Sigmoid colon (tissue), 3 donors: ENCODE results near the gene TNPO1.

Experiments used
- CTCF ChIP-seq, 4 experiments: fragments of 450-650 bp in 3 of 4; fragments of 200-600 bp in 1 of 4; IDR thresholded peaks; one replicate each; pipeline ENCODE4 v1.5.1; 2016 to 2019; ENCODE audit warnings: antibody characterized with exemption in 4 of 4, mild to moderate bottlenecking in 3 of 4, moderate library complexity in 2 of 4
- POLR2A ChIP-seq, 2 donors: fragments of 450-650 bp; IDR thresholded peaks; one replicate each; pipeline ENCODE4 v1.6.1; 2016; ENCODE audit warnings: antibody characterized with exemption in 2 of 2, mild to moderate bottlenecking in 2 of 2, moderate library complexity in 2 of 2

- no peak for TF ChIP-seq CTCF (IDR thresholded peaks at IDR 0.05)
- no peak for TF ChIP-seq POLR2A (IDR thresholded peaks at IDR 0.05)
Measured at GRCh38 chr5:72840041-72840440, 23.6 kb downstream of the TNPO1 start.
